Breast epithelium (tissue), 4 donors: ENCODE results near the gene CFAP251. TPM values are rescaled to one million over a fixed set of nuclear protein-coding genes. Genes with fewer than 3 reads are reported as not detected.

Experiments
- DNase-seq, 2 donors: peaks; one replicate each; pipeline ENCODE4 v3.0.0-alpha.2; 2019; ENCODE audit warnings: low spot score in 2 of 2
- H3K27ac ChIP-seq, 2 donors: fragments of 200-600 bp; sonication (generic) in 1 of 2; one replicate each; pipeline ENCODE4 v1.5.1; 2016 to 2019; ENCODE audit warnings: mild to moderate bottlenecking in 1 of 2
- H3K27me3 ChIP-seq, 2 donors: fragments of 200-600 bp; sonication (generic) in 1 of 2; one replicate each; pipeline versions ENCODE4 v1.5.1 to v1.6.0; 2017 to 2019; ENCODE audit warnings: control low read depth in 1 of 2, mild to moderate bottlenecking in 1 of 2
- H3K36me3 ChIP-seq: fragments of 200-600 bp; one replicate; pipeline ENCODE4 v1.5.1; 2019
- H3K4me1 ChIP-seq, 2 donors: fragments of 200-600 bp; sonication (generic); one replicate each; pipeline ENCODE4 v1.5.1; 2016 to 2019; ENCODE audit warnings: control low read depth in 1 of 2
- H3K4me3 ChIP-seq, 3 donors: fragments of 200-600 bp; sonication (generic); 1 replicate in 2 of 3; 2 replicates in 1 of 3; pipeline ENCODE4 v1.5.1; 2016 to 2019; ENCODE audit warnings: mild to moderate bottlenecking in 3 of 3, moderate library complexity in 2 of 3
- H3K9me3 ChIP-seq, 2 donors: fragments of 200-600 bp; sonication (generic) in 1 of 2; one replicate each; pipeline ENCODE4 v1.5.1; 2016 to 2019; ENCODE audit warnings: control low read depth in 1 of 2
- POLR2A ChIP-seq: fragments of 450-650 bp; IDR thresholded peaks from one replicate; pipeline ENCODE4 v1.6.1; 2016; ENCODE audit warnings: antibody characterized with exemption, mild to moderate bottlenecking, moderate library complexity
- POLR2AphosphoS5 ChIP-seq, 3 donors: sonication (generic); formaldehyde crosslinking; IDR thresholded peaks; one replicate each; pipeline ENCODE4 v1.6.1; 2017; ENCODE audit warnings: antibody characterized with exemption in 3 of 3
- intact Hi-C: fragments of 100-400 bp; cut with DNase I; formaldehyde crosslinking; loops from one replicate; pipeline ENCODE4 v1.15.1; 2023; ENCODE audit warnings: low total_unique reads
- total RNA-seq, 3 donors: library from RNA; depleted of rRNA; stranded (reverse); fragments of >200 nt; gene quantifications; one replicate each; pipeline ENCODE4 v1.1.0, GENCODE V29; 2016
- TF ChIP-seq, protein P1 (sequence below), 3 donors: fragments of 450-650 bp; IDR thresholded peaks; one replicate each; pipeline ENCODE4 v1.5.1; 2016 to 2017; ENCODE audit warnings: antibody characterized with exemption in 3 of 3, mild to moderate bottlenecking in 3 of 3, moderate library complexity in 3 of 3

CFAP251 gene
- total RNA-seq, 3 donors from 2014 or later, result 4.8 to 8.2 (median 6.7) TPM

DNA sequence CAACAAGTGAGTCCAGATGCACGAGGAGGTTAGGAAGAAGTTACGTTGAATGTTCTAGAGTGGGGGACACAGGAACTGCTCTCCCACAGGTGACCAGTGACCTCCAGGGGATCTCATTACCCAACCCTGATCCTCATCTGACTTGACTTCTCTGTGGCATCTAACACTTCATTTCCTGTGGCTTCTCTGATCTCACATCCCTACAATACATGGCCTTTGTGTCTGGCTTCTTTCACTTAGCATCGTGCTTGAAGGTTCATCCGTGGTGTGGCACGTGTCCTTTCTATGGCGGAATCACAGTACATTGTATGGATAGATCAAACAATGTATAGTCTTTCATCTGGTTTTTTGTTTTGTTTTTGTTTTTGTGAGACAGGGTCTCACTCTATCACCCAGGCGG, 19.3 kb downstream of the CFAP251 start:
- no peaks in the 10 kb centered on the region for H3K4me1 ChIP-seq
- H3K4me3 ChIP-seq, result no peak overlapping the region
- intact Hi-C loops, result no loop called here
- H3K9me3 ChIP-seq, result no peaks in the 10 kb centered on the region
- H3K27me3 ChIP-seq, result no peaks in the 10 kb centered on the region
- TF ChIP-seq POLR2AphosphoS5 (IDR thresholded peaks at IDR 0.05), result no peak
- TF ChIP-seq, protein P1, sequence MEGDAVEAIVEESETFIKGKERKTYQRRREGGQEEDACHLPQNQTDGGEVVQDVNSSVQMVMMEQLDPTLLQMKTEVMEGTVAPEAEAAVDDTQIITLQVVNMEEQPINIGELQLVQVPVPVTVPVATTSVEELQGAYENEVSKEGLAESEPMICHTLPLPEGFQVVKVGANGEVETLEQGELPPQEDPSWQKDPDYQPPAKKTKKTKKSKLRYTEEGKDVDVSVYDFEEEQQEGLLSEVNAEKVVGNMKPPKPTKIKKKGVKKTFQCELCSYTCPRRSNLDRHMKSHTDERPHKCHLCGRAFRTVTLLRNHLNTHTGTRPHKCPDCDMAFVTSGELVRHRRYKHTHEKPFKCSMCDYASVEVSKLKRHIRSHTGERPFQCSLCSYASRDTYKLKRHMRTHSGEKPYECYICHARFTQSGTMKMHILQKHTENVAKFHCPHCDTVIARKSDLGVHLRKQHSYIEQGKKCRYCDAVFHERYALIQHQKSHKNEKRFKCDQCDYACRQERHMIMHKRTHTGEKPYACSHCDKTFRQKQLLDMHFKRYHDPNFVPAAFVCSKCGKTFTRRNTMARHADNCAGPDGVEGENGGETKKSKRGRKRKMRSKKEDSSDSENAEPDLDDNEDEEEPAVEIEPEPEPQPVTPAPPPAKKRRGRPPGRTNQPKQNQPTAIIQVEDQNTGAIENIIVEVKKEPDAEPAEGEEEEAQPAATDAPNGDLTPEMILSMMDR (IDR thresholded peaks at IDR 0.05), result no peak
- TF ChIP-seq POLR2A, result no peak
- no peak overlapping the region for H3K27ac ChIP-seq
- no peak for DNase-seq
- H3K36me3 ChIP-seq, result no peaks in the 10 kb centered on the region

DNA sequence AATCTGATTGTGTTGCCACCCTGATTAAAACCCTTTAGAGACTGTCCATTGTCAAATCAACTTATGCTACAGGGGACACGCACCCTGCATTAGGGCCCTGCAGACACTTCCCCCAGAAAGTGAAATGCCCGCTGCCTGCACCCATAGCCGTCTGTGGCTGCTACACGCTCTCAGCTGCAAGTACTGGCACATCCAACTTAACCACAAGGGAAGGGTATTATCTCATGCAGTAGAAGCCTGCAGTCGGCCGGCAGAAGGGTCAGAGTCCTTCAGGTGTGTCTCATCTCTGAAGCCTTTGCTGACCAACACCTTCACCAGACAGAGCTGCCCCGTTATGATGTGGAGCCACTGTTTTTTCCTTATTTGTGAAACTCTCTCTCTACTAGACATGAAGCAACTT, 20.8 kb downstream of the CFAP251 start:
- H3K27me3 ChIP-seq, result no peaks in the 10 kb centered on the region
- H3K27ac ChIP-seq, result no peak overlapping the region
- no peaks in the 10 kb centered on the region for H3K9me3 ChIP-seq
- no peak overlapping the region for H3K4me3 ChIP-seq
- no peaks in the 10 kb centered on the region for H3K4me1 ChIP-seq
- H3K36me3 ChIP-seq, result no peaks in the 10 kb centered on the region
- intact Hi-C loops, result no loop called here
- DNase-seq, result no peak
- TF ChIP-seq, protein P1 (IDR thresholded peaks at IDR 0.05), result no peak
- TF ChIP-seq POLR2A (no peak), POLR2AphosphoS5 (IDR thresholded peaks at IDR 0.05) (no peak)

DNA sequence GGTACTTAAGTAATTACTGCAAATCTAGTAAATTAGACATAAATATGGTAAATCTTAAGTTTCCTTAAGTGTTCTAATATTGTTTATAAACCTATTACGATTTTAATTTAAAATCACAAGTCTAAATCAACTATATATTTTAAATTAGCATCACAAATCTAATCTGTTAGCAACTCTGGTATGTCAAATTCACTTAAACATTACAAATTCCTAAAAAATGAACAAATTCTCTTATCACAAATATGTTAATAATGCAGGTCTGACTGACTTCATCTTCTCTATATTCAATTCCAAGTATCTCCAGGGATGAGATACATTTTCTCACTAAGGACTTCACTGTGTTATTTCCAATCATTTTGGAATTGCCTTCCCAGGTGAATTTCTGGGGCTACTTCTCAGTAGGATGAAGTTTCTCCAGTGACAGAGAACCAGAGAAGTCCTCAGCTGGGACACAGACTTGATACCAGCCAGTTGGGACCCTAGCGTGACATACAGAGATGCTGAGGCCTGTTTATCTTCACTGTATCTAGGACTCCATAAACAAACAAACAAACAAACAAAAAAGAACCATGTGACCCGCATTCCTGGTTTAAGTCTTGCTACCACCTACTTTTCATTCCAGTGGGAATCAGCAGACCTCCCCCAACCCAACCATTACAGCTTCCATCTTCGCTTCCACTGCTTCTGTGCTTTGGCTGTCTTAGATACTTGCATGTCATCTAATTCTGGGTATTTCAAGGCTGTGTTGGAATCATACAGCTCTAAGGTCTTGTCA, 21.8 kb downstream of the CFAP251 start:
- no peaks in the 10 kb centered on the region for H3K4me1 ChIP-seq
- H3K36me3 ChIP-seq, result no peaks in the 10 kb centered on the region
- TF ChIP-seq POLR2A (no peak), POLR2AphosphoS5 (IDR thresholded peaks at IDR 0.05) (no peak)
- TF ChIP-seq, protein P1 (IDR thresholded peaks at IDR 0.05), result no peak
- intact Hi-C loops, result no loop called here
- no peaks in the 10 kb centered on the region for H3K27me3 ChIP-seq
- no peaks in the 10 kb centered on the region for H3K9me3 ChIP-seq
- DNase-seq, result no peak
- H3K4me3 ChIP-seq, result no peak overlapping the region
- no peak overlapping the region for H3K27ac ChIP-seq

DNA sequence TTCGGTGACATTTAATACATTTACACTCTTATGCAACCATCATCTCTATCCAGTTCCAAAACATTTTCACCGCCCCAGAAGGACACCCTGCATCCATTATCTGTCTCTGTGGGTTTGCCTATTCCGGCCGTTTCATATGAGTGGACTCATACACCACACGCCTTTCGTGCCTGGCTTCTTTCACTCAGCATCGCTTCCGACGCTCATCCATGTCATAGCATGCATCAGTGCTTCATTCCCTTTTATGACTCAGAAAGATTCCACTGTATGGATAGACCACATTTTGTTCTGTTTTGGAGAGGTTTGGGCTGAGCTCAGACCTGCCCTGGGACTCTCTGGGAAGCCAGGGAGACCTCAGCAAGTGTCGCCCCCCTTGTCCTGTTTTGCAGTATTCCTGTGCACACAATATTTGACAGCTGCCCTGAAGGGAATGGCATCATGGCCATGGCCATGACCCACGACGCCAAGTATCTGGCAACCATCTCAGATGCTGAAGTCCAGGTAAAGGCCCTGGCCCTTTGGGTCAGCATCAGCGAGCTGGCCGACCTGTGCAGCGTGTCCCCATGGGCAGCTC, 23.8 kb downstream of the CFAP251 start:
- Histone ChIP-seq H3K4me3 (no peak overlapping the region), H3K27me3 (no peaks in the 10 kb centered on the region), H3K4me1 (no peaks in the 10 kb centered on the region), H3K9me3 (no peaks in the 10 kb centered on the region), H3K27ac (no peak overlapping the region), H3K36me3 (no peaks in the 10 kb centered on the region)
- intact Hi-C loops, result no loop called here
- DNase-seq, result no peak
- TF ChIP-seq POLR2AphosphoS5 (IDR thresholded peaks at IDR 0.05) (no peak), POLR2A (no peak)
- TF ChIP-seq, protein P1 (IDR thresholded peaks at IDR 0.05), result no peak

DNA sequence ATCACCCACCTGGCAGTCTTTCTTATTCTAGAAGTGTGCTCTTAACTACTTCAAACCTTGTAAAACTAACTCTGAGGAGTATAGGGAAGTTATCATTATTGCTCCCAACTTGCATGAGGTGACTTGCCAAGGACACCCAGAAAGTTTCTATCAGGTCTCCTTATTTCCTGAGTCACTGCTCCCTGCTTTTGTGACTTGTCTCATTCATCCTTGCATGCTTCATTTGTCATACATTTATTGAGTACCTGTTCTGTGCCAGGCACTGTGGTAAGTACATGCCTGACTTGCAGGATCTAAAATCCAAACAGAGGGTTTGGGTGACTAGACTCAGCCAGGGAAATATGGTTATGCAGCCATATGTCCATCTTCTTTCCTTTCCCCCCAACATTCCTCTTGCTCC, 25.5 kb downstream of the CFAP251 start:
- TF ChIP-seq POLR2A (no peak), POLR2AphosphoS5 (IDR thresholded peaks at IDR 0.05) (no peak)
- TF ChIP-seq, protein P1 (IDR thresholded peaks at IDR 0.05), result no peak

More for the DNA sequence above, 25.5 kb downstream of the CFAP251 start:
- Histone ChIP-seq H3K4me1 (no peaks in the 10 kb centered on the region), H3K9me3 (no peaks in the 10 kb centered on the region), H3K36me3 (no peaks in the 10 kb centered on the region), H3K4me3 (no peak overlapping the region), H3K27ac (no peak overlapping the region), H3K27me3 (no peaks in the 10 kb centered on the region)
- intact Hi-C loops, result no loop called here
- no peak for DNase-seq
